Measurements from ENCODE around the gene KCNT2. TPM values are rescaled to one million over a fixed set of nuclear protein-coding genes. Genes with fewer than 3 reads are reported as not detected.

KCNT2 gene
- total RNA-seq, 1 experiment from 2014 or later, result 0.41 TPM

- no peak for DNase-seq (ENCODE audit: low read depth, low spot score)
Observed at GRCh38 chr1:196546272-196547111, 61.7 kb downstream of the KCNT2 start.

GRCh38 chr1:196545222-196545621, 63.0 kb downstream of the KCNT2 start:
- in situ Hi-C loops (cut with HindIII; ENCODE audit: low pct_unique_long_range_greater_than_20kb, low sequenced_read_pairs), result no loop called here
- no peak for ATAC-seq
- intact Hi-C loops (cut with micrococcal nuclease; ENCODE audit: unreplicated experiment), result no loop called here
- TF ChIP-seq TCF7L2 (IDR thresholded peaks at IDR 0.05; ENCODE audit: low read depth, low read length) (no peak), POLR2AphosphoS5 (IDR thresholded peaks at IDR 0.05; ENCODE audit: low read depth, low read length) (no peak), REST (IDR thresholded peaks at IDR 0.05; ENCODE audit: insufficient read depth in 1 of 2, low read depth in 2 of 2, low read length in 1 of 2) (no peak), SIN3A (IDR thresholded peaks at IDR 0.05; ENCODE audit: borderline replicate concordance, insufficient read depth, low read depth, low read length) (no peak), CTCF (IDR thresholded peaks at IDR 0.05) (no peak)
- Histone ChIP-seq H3K36me3 (ENCODE audit: control insufficient read depth, insufficient read depth, low read length) (no peaks in the 10 kb centered on the region), H3K27ac (ENCODE audit: low read length) (no peak overlapping the region), H3K4me1 (ENCODE audit: control insufficient read depth, insufficient read depth, low read length) (no peaks in the 10 kb centered on the region), H3K4me3 (ENCODE audit: low read depth in 2 of 2, low read length in 2 of 2) (no peak overlapping the region), H3K9me3 (ENCODE audit: control insufficient read depth, insufficient read depth, low read depth, low read length) (no peaks in the 10 kb centered on the region), H3K27me3 (ENCODE audit: control insufficient read depth, insufficient read depth, low read length) (no peaks in the 10 kb centered on the region)
- CTCF ChIA-PET, result no interaction called here
- no TSS peak for BruUV-seq (replicated peaks)
- POLR2A ChIA-PET, result no interaction called here
- no peak for DNase-seq (ENCODE audit: low read depth, low spot score)

More at GRCh38 chr1:196546272-196547111, 61.7 kb downstream of the KCNT2 start:
- no peak for ATAC-seq
- Histone ChIP-seq H3K36me3 (ENCODE audit: control insufficient read depth, insufficient read depth, low read length) (no peaks in the 10 kb centered on the region), H3K27me3 (ENCODE audit: control insufficient read depth, insufficient read depth, low read length) (no peaks in the 10 kb centered on the region), H3K4me1 (ENCODE audit: control insufficient read depth, insufficient read depth, low read length) (no peaks in the 10 kb centered on the region), H3K4me3 (ENCODE audit: low read depth in 2 of 2, low read length in 2 of 2) (no peak overlapping the region), H3K27ac (ENCODE audit: low read length) (no peak overlapping the region), H3K9me3 (ENCODE audit: control insufficient read depth, insufficient read depth, low read depth, low read length) (no peaks in the 10 kb centered on the region)
- ChIA-PET CTCF (no interaction called here), POLR2A (no interaction called here)
- no TSS peak for BruUV-seq (replicated peaks)
- no peak for TF ChIP-seq REST (IDR thresholded peaks at IDR 0.05; ENCODE audit: insufficient read depth in 1 of 2, low read depth in 2 of 2, low read length in 1 of 2)
- no peak for TF ChIP-seq CTCF (IDR thresholded peaks at IDR 0.05)
- no peak for TF ChIP-seq POLR2AphosphoS5 (IDR thresholded peaks at IDR 0.05; ENCODE audit: low read depth, low read length)
- TF ChIP-seq SIN3A (IDR thresholded peaks at IDR 0.05; ENCODE audit: borderline replicate concordance, insufficient read depth, low read depth, low read length), result no peak
- no peak for TF ChIP-seq TCF7L2 (IDR thresholded peaks at IDR 0.05; ENCODE audit: low read depth, low read length)
- in situ Hi-C loops (cut with HindIII; ENCODE audit: low pct_unique_long_range_greater_than_20kb, low sequenced_read_pairs) (no loop called here), intact Hi-C loops (cut with micrococcal nuclease; ENCODE audit: unreplicated experiment) (no loop called here)
